ENCODE measurements around the gene CCDC88B. TPM values are rescaled to one million over a fixed set of nuclear protein-coding genes. Genes with fewer than 3 reads are reported as not detected.
A peak's percentile ranks its signal among the peaks of the same experiment; 100 is the strongest.

Gene CCDC88B
- total and polyA plus RNA-seq, 9 of the 15 experiments (the other 6 are each of a cell fraction or from before 2014, with no cell fraction given): 0.13 to 18.1 (median 7.9) TPM

- TF ChIP-seq POLR2G (IDR thresholded peaks at IDR 0.05; ENCODE audit: low read depth, low read length): peak; percentile 78
- no peak for TF ChIP-seq RBM22 (IDR thresholded peaks at IDR 0.05; ENCODE audit: low read depth, low read length, poor library complexity, severe bottlenecking)
- no peak for TF ChIP-seq CCNT2 (IDR thresholded peaks at IDR 0.05; ENCODE audit: borderline replicate concordance, extremely low read depth, insufficient read length, low read depth, low read length)
- TF ChIP-seq WHSC1 (IDR thresholded peaks at IDR 0.05; ENCODE audit: low read length): no peak
- TF ChIP-seq ZNF239 (CRISPR knock-in tag; IDR thresholded peaks at IDR 0.05): no peak
- peak; percentile 97 for TF ChIP-seq ZBTB7A (IDR thresholded peaks at IDR 0.05; ENCODE audit: borderline replicate concordance, control insufficient read depth, low read depth, low read length)
- no peak for TF ChIP-seq ZNF431 (CRISPR knock-in tag; IDR thresholded peaks at IDR 0.05)
- no peak for TF ChIP-seq ZNF274 (IDR thresholded peaks at IDR 0.05; ENCODE audit: borderline replicate concordance, low read depth, low read length)
- no peak for TF ChIP-seq ZHX1 (conservative IDR thresholded peaks at IDR 0.05; ENCODE audit: low read length)
- no peak for TF ChIP-seq TRIM24 (IDR thresholded peaks at IDR 0.05)
- no peak for TF ChIP-seq ZNF507 (tag; conservative IDR thresholded peaks at IDR 0.05)
- no peak for TF ChIP-seq BCOR (IDR thresholded peaks at IDR 0.05)
- TF ChIP-seq TCF15 (CRISPR knock-in tag; IDR thresholded peaks at IDR 0.05): no peak
- no peak for TF ChIP-seq ARID4B (CRISPR knock-in tag; IDR thresholded peaks at IDR 0.05)
- no peak for TF ChIP-seq ZKSCAN1 (IDR thresholded peaks at IDR 0.05; ENCODE audit: low read depth, low read length)
- no peak for TF ChIP-seq ILF3 (IDR thresholded peaks at IDR 0.05; ENCODE audit: borderline replicate concordance)
- TF ChIP-seq NCOA4 (IDR thresholded peaks at IDR 0.05; ENCODE audit: partially characterized antibody): no peak
- TF ChIP-seq PHB2 (IDR thresholded peaks at IDR 0.05; ENCODE audit: low read depth): no peak
- TF ChIP-seq ZNF584 (CRISPR knock-in tag; IDR thresholded peaks at IDR 0.05; ENCODE audit: low read depth): no peak
- no peak for TF ChIP-seq KHSRP (IDR thresholded peaks at IDR 0.05)
- TF ChIP-seq ZNF444 (CRISPR knock-in tag; IDR thresholded peaks at IDR 0.05): no peak
- no peak for TF ChIP-seq ZFPM2 (CRISPR knock-in tag; IDR thresholded peaks at IDR 0.05)
- no peak for TF ChIP-seq FUS (optimal IDR thresholded peaks at IDR 0.05; ENCODE audit: low read depth, low read length)
- TF ChIP-seq EGR1 (conservative IDR thresholded peaks at IDR 0.05): peak; percentile 64
These were observed 34.8 kb upstream of the CCDC88B start, which contains the start of gene ESRRA (continued) for GRCh38 chr11:64305075-64305690.
